ENCODE results near the gene TTLL10.

TTLL10 gene

DNA sequence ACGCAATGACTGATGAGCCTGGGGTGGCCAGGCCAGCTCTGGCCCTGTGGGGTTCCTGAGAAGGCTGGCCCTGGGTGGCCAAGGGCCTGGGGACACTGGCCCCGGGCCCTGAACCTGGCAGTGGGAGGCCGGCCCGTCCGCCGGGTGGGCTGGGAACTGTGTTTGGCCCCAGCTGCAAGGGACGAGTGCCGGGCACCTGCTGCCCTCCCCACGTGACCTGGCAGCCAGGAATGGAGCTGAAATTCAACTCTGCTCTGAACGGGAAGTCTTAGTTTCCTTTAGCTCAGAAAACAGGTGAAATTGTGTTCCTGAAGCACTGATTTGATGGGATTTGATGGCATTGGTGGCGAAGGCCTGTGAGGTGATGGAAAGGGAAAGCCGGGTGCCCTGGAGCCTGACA, 8.2 kb upstream of the TTLL10 start:
- no peaks in the 10 kb centered on the region for H3K4me1 ChIP-seq
- intact Hi-C loops (cut with DNase I; ENCODE audit: low total_unique reads) = no loop called here
- DNase-seq = no peak
- H3K36me3 ChIP-seq = no peaks in the 10 kb centered on the region
- TF ChIP-seq, protein P1, sequence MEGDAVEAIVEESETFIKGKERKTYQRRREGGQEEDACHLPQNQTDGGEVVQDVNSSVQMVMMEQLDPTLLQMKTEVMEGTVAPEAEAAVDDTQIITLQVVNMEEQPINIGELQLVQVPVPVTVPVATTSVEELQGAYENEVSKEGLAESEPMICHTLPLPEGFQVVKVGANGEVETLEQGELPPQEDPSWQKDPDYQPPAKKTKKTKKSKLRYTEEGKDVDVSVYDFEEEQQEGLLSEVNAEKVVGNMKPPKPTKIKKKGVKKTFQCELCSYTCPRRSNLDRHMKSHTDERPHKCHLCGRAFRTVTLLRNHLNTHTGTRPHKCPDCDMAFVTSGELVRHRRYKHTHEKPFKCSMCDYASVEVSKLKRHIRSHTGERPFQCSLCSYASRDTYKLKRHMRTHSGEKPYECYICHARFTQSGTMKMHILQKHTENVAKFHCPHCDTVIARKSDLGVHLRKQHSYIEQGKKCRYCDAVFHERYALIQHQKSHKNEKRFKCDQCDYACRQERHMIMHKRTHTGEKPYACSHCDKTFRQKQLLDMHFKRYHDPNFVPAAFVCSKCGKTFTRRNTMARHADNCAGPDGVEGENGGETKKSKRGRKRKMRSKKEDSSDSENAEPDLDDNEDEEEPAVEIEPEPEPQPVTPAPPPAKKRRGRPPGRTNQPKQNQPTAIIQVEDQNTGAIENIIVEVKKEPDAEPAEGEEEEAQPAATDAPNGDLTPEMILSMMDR (IDR thresholded peaks at IDR 0.05) = no peak
- peaks cover 3 to 90% of the 10 kb centered on the region in 2 donors for H3K27me3 ChIP-seq
- no peak overlapping the region for H3K27ac ChIP-seq
- no peak overlapping the region for H3K4me3 ChIP-seq
- H3K9me3 ChIP-seq = no peaks in the 10 kb centered on the region

DNA sequence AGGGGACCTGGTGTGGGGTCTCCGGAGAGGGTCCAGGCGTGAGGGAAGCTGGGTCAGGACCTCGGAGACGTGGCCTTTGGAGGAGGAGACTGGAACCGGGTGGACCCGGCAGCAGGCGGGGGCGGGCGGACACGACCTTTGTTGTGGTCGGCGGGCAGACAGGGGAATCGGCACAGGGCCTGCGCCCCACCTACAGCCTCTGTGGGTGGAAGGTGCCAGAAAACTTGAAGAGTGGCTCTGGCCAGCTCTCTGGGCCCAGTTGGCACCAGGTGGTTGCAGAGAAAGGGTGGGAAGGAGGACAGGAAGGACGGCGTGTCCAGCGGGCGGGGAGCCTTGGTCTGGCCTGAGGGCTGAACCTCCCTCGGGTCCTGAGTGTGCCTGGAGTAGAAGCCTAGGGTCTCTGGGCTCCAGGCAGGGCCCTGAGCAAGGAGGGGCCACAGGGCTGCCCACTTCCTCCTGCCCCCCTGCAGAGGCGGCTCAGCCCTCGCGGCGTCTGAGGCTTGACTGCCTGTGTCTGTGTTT, 7.7 kb upstream of the TTLL10 start:
- Histone ChIP-seq H3K27ac (no peak overlapping the region), H3K27me3 (peaks cover 3 to 95% of the 10 kb centered on the region in 2 donors), H3K36me3 (no peaks in the 10 kb centered on the region), H3K4me3 (no peak overlapping the region), H3K4me1 (no peaks in the 10 kb centered on the region), H3K9me3 (no peaks in the 10 kb centered on the region)
- TF ChIP-seq, protein P1 (IDR thresholded peaks at IDR 0.05) = no peak
- no peak for DNase-seq
- intact Hi-C loops (cut with DNase I; ENCODE audit: low total_unique reads) = no loop called here

DNA sequence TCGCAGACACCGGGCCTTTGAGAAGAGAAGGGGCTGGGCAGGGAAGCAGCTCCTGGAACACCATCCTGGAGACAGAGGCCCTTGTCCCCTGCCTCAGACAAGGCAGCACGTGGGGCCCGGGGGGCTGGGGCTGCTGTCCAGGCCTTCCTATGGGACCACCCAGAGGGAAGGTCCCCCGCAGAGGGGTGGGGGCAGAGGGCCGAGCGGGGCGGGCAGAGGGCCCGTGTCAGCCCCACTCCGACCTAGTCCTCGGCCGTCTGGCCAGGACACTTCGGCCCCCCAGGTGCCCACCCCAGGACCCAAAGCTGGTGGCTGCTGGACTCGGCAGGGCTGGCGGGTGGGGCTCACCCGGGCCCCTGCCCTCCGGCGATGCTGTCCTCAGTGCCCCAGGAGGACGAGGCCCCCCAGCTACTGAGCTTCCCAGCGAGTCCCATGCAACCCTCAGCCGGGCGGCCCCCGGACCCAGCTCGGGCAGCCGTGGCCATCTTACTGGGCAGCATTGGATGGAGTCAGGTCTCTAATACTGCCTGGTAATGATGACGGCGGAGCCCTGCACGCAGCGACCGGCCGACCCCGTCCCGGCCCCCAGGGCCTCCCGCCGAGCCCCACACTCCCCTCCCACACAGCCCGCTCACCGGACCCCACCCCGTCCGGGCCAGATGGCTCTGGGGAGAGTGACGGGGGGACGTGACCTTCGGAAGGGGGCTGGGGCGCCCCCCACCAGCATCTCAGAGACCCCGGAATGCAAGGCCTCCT, 6.9 kb upstream of the TTLL10 start:
- H3K4me1 ChIP-seq = no peaks in the 10 kb centered on the region
- no peak overlapping the region for H3K4me3 ChIP-seq
- TF ChIP-seq, protein P1 (IDR thresholded peaks at IDR 0.05) = no peak
- no peaks in the 10 kb centered on the region for H3K36me3 ChIP-seq
- H3K9me3 ChIP-seq = no peaks in the 10 kb centered on the region
- H3K27me3 ChIP-seq = peaks cover 3 to 98% of the 10 kb centered on the region in 2 donors
- no peak for DNase-seq
- no peak overlapping the region for H3K27ac ChIP-seq
- intact Hi-C loops (cut with DNase I; ENCODE audit: low total_unique reads) = no loop called here

DNA sequence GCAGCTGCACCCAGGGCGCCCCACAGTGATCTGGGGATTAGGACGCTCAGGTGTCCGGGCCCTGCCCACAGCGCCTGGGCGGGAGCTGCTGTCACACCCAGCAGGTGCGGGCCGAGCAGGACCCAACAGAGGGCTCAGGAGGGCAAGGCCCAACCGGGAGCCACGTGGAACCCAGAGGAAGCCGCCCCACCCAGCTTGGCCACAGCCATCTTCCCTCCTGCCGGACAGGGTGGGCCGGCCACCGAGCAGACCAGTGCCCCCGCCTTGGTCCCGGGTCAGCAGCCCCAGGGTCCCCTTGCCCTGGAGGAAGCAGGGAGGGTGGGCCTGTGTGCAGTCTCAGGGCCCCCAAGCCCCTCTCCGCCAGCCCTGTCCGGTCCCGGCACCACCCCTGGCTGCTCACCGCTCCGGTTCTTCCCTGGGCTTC, 6.3 kb upstream of the TTLL10 start:
- no peak overlapping the region for H3K27ac ChIP-seq
- intact Hi-C loops (cut with DNase I; ENCODE audit: low total_unique reads) = no loop called here
- H3K27me3 ChIP-seq = peaks cover 3 to 98% of the 10 kb centered on the region in 2 donors
- no peak for DNase-seq
- TF ChIP-seq, protein P1 (IDR thresholded peaks at IDR 0.05) = no peak
- no peaks in the 10 kb centered on the region for H3K9me3 ChIP-seq
- no peaks in the 10 kb centered on the region for H3K36me3 ChIP-seq
- no peak overlapping the region for H3K4me3 ChIP-seq
- H3K4me1 ChIP-seq = no peaks in the 10 kb centered on the region

DNA sequence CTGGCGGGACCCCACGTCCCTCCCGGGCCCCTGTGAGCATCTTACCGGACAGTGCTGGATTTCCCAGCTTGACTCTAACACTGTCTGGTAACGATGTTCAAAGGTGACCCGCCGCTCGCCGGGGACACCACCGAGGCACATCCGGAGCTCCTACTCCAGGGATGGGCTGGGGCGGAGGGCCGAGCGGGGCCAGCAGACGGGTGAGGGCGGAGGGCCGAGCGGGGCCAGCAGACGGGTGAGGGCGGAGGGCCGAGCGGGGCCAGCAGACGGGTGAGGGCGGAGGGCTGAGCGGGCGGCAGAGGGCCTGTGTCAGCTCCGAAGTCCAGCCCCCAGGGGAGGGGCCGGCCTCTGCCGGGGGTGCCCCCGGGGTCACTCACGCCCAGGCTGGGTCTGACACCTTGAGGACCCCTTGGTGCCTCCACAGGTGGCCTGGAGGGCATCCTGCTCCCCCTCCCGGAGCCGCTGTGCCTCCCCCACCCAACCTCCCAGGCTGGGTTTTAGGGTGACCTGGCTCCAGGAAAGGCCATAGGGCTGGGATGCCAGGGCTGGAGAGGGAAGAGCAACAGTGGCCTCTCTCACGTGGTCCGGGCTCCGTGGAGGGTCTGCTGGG, 5.7 kb upstream of the TTLL10 start:
- Histone ChIP-seq H3K27ac (no peak overlapping the region), H3K9me3 (no peaks in the 10 kb centered on the region), H3K36me3 (no peaks in the 10 kb centered on the region), H3K4me3 (no peak overlapping the region), H3K4me1 (no peaks in the 10 kb centered on the region), H3K27me3 (peaks cover 2 to 96% of the 10 kb centered on the region in 2 donors)
- TF ChIP-seq, protein P1 (IDR thresholded peaks at IDR 0.05) = no peak
- no peak for DNase-seq
- intact Hi-C loops (cut with DNase I; ENCODE audit: low total_unique reads) = no loop called here

Measured in tibial artery (tissue), 4 donors.